Medulla oblongata (tissue), 1 donor: Measurements from ENCODE around the gene UIMC1.

Experiments
- DNase-seq: peaks from one replicate; pipeline ENCODE4 v3.0.0-alpha.2; 2015; ENCODE audit errors: extremely low spot score

UIMC1 gene

GRCh38 chr5:176952531-176953193 lies 53.9 kb downstream of the UIMC1 start:
- no peak for DNase-seq

- DNase-seq: no peak
These were observed 58.1 kb downstream of the UIMC1 start for GRCh38 chr5:176948458-176948857.

- no peak for DNase-seq
These were observed 58.7 kb downstream of the UIMC1 start for GRCh38 chr5:176947847-176948246.

DNA sequence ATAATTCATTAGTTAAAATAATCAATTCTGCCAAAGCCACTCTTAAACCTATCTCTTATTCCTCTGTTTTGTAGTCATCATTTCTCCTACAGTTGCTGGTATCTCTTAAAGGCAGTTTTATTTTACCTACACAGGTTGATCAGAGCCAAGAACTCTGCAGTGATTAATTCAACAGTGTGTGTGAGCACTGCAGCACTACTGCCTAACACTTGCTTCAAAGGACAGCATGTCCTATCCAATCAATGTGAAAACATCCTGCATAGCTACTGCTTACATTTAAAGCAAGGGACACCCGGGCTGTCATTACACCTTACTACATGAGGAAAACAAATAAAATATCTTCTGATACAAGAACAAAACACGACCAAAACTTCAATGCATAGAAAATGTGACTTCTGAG lies 62.3 kb downstream of the UIMC1 start:
- DNase-seq: no peak

DNA sequence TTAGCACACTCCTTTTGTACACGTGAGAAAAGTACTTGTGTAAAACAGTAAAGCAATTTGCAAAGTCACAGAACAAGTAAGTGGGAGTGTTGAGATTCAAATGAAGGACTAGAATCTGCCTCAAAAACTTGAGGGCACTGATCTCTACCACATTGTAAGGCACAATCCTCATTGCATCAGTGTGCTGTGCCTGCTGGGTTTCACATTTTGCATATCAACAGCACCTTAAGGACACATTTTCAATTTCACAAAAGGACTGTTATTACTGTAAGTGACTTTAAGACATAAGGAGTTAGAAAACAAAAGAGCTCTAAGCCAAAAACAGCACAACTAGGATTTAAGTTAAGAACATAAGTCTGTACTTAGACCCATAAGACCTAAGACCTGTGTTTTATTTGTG lies 62.8 kb downstream of the UIMC1 start:
- no peak for DNase-seq

DNA sequence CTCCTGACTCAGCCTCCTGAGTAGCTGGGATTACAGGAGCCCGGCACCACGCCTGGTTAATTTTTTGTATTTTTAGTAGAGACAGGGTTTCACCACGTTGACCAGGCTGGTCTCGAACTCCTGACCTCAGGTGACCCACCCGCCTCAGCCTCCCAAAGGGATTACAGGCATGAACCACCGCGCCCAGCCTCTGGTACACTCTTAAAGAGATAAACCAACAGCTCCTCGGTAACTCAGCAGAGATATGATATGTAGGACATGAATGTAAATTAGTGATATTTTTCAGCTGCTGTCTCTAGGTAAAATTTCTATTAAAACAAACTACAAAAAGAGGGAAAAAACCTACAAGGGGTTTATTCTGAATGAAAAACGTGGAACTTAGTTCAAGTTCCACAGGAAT lies 64.6 kb downstream of the UIMC1 start:
- DNase-seq: no peak

GRCh38 chr5:176938472-176938871 lies 68.1 kb downstream of the UIMC1 start:
- DNase-seq: no peak

DNA sequence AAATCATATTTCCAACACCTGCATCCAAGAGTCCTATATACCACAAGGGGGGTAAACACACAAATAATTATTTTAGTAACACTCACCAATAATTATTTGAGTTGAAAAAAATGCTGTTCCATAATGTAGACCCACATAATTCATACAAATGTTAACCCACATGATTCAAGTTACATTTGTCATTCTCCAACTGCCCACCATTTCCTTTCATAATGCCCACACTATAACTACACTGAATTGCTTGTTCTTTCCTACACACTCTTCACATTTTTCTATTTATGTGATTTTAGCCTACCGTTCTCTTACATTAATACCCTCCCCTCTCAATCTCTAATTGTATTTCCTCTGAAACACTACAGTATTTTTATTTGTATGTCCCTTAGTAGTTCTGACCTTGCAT lies 71.6 kb downstream of the UIMC1 start:
- DNase-seq: no peak

GRCh38 chr5:176934309-176934930 lies 72.2 kb downstream of the UIMC1 start:
- DNase-seq: no peak

DNA sequence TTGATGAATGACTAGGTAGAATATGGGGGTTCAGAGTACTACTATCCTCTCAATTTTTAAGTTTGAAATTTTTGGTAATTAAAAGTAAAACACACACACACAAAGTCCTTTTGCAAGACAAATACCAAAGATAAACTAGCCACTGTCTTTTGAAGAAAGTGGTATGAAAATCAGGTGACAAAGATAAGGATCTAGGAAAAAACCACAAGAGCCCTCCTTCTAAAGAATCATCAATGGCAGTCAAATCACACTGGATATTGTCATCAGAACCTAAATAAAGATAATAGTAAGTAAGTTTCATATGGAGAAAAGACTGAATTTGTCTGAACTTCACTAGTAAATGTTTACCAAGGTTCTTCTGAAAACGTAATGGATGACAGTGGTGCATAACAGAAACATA lies 76.9 kb downstream of the UIMC1 start:
- no peak for DNase-seq

DNA sequence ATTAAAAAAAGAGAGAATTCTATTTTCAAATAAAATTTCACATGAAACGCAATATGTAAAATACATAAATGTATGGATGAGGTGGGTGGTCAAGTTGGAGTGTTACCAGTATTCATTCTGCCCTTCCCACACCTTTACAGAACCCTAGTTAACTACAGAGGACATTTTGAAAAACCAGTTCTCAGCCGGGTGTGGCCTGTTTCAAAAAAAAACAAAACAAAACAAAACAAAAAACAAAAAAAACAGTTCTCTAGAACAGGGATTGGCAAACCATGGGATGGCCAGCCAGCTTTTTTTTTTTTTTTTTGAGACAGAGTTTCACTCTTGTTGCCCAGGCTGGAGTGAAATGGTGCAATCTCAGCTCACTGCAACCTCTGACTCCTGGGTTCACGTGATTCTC lies 79.0 kb downstream of the UIMC1 start:
- no peak for DNase-seq

GRCh38 chr5:176922817-176923216 lies 83.8 kb downstream of the UIMC1 start:
- DNase-seq: no peak

- DNase-seq: no peak
These were observed 84.9 kb downstream of the UIMC1 start for GRCh38 chr5:176921714-176922113.

- DNase-seq: no peak
These were observed 88.0 kb downstream of the UIMC1 start for GRCh38 chr5:176918613-176919012.

- DNase-seq: no peak
These were observed 90.2 kb downstream of the UIMC1 start for GRCh38 chr5:176916337-176916736.

GRCh38 chr5:176915906-176916305 lies 90.7 kb downstream of the UIMC1 start:
- DNase-seq: no peak

- DNase-seq: no peak
These were observed 94.5 kb downstream of the UIMC1 start for GRCh38 chr5:176912115-176912514.

- DNase-seq: no peak
These were observed 97.8 kb downstream of the UIMC1 start for GRCh38 chr5:176908675-176909368.

GRCh38 chr5:176906796-176907195 lies 99.8 kb downstream of the UIMC1 start:
- no peak for DNase-seq

GRCh38 chr5:176906126-176906525 lies 100.5 kb downstream of the UIMC1 start:
- no peak for DNase-seq

GRCh38 chr5:176904276-176904675 lies 102.3 kb downstream of the UIMC1 start:
- no peak for DNase-seq

GRCh38 chr5:176902911-176903664 lies 103.5 kb downstream of the UIMC1 start:
- no peak for DNase-seq
